Sigmoid colon (tissue), 4 donors: ENCODE measurements around the gene HTT.

Experiments
- EP300 ChIP-seq, 4 donors: sonication (generic); formaldehyde crosslinking; IDR thresholded peaks; one replicate each; pipeline ENCODE4 v1.6.1; 2017; ENCODE audit warnings: antibody characterized with exemption in 4 of 4
- POLR2A ChIP-seq, 2 donors: fragments of 450-650 bp; IDR thresholded peaks; one replicate each; pipeline ENCODE4 v1.6.1; 2016; ENCODE audit warnings: antibody characterized with exemption in 2 of 2, mild to moderate bottlenecking in 2 of 2, moderate library complexity in 2 of 2
- POLR2AphosphoS5 ChIP-seq, 4 donors: sonication (generic); formaldehyde crosslinking; IDR thresholded peaks; one replicate each; pipeline ENCODE4 v1.6.1; 2017; ENCODE audit warnings: antibody characterized with exemption in 4 of 4
- TF ChIP-seq, protein P1 (sequence below), 4 experiments: fragments of 450-650 bp in 3 of 4; fragments of 200-600 bp in 1 of 4; IDR thresholded peaks; one replicate each; pipeline ENCODE4 v1.5.1; 2016 to 2019; ENCODE audit warnings: antibody characterized with exemption in 4 of 4, mild to moderate bottlenecking in 3 of 4, moderate library complexity in 2 of 4

DNA sequence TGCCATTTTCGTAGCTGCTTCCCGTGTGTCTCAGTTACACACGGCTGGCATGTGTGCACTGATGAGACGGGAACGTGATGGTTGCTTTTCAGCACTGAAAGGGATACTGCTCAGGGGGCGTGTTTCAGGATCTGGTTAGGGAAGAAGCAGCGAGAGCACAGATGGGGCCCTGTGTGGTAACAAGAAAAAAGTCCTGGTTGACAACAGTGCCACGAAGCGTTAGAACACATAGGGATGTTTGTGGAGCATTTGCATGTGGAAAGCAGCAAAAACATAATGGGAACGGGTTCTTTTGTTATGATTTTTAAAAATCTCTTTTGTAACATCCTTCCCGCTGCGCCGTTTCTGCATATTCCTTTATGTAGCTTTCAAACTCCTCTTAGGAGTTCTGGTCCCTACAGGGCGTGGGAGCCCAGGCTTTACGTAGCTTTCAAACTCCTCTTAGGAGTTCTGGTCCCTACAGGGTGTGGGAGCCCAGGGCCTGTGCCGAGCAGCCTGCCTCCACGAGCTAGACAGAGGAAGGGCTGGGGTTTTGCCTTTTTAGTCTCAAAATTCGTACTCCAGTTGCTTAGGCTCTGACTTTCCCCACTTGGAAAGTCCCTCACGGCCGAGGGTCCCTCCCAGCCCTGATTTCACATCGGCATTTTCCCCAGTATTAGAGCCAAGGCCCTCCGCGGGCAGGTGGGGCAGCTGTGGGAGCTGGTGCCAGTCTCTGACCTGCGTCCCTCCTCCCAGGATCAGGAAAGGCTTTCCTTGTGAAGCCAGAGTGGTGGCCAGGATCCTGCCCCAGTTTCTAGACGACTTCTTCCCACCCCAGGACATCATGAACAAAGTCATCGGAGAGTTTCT, 163.5 kb downstream of the HTT start:
- TF ChIP-seq, protein P1, sequence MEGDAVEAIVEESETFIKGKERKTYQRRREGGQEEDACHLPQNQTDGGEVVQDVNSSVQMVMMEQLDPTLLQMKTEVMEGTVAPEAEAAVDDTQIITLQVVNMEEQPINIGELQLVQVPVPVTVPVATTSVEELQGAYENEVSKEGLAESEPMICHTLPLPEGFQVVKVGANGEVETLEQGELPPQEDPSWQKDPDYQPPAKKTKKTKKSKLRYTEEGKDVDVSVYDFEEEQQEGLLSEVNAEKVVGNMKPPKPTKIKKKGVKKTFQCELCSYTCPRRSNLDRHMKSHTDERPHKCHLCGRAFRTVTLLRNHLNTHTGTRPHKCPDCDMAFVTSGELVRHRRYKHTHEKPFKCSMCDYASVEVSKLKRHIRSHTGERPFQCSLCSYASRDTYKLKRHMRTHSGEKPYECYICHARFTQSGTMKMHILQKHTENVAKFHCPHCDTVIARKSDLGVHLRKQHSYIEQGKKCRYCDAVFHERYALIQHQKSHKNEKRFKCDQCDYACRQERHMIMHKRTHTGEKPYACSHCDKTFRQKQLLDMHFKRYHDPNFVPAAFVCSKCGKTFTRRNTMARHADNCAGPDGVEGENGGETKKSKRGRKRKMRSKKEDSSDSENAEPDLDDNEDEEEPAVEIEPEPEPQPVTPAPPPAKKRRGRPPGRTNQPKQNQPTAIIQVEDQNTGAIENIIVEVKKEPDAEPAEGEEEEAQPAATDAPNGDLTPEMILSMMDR (IDR thresholded peaks at IDR 0.05), result no peak
- TF ChIP-seq POLR2A (IDR thresholded peaks at IDR 0.05) (no peak), POLR2AphosphoS5 (IDR thresholded peaks at IDR 0.05) (no peak), EP300 (IDR thresholded peaks at IDR 0.05) (no peak)
